Posterior cingulate gyrus (tissue), 11 donors: Measurements from ENCODE around the gene DDN.

Source experiments
- DNase-seq, 10 donors: peaks; one replicate each; pipeline versions ENCODE4 v3.0.0 to v3.0.0-alpha.2; 2020 to 2021; ENCODE audit warnings: mixed read lengths in 3 of 10
- intact Hi-C: fragments of 100-400 bp; cut with DNase I; formaldehyde crosslinking; loops from one replicate; pipeline ENCODE4 v1.15.1; 2023

The DDN gene

DNA sequence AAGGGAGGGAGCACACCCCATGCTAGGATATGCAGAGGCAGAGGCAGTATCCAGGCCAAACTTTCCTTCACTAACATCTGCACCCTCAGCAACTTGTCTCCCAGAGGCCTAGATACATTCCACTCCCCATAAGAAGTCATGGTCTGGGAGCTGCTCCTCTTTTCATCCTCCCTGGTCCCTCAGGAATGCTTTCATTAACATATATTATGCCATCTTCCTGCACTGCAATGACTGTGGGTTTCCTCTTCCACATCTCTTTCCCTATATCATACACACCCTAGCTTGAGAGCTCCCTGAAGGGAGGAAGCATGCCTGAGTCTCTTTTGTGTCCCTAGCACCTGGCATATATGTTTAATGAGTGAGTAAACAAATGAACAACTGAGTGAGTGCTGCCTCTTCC, 8.6 kb downstream of the DDN start:
- intact Hi-C loops, result no loop called here
- no peak for DNase-seq

DNA sequence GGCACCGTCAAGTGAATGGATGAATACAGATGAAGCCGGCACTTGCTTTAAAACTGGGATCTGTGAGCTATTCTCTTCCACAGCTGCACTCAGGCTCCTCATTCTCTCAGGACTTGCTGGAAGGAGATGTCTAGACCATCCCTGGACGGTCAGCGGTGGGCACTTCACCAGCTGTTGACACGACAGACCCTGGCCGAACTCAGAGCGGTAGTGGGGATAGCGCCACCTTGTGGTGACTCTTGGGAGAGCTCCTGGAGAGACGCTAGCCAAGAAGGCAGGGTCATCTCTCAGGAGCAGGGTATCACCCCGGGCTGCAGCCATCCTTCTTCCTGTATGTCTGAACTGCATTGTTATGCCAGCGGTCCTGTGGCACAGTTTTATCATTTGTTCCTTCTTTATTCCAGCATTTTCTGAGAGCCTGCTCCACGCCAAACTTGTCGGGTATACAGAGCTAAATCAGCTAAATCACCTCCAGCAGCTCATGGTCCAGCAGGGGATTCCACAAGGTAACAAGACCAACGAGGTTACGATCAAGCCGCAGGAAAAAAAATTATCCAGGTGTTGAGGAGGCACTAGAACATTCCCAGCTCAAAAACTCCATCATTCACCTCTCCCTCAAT, 11.0 kb downstream of the DDN start:
- peak in 5 of 10 donors; percentile 70 to 94 (median 71) for DNase-seq
- intact Hi-C loops, result no loop called here

DNA sequence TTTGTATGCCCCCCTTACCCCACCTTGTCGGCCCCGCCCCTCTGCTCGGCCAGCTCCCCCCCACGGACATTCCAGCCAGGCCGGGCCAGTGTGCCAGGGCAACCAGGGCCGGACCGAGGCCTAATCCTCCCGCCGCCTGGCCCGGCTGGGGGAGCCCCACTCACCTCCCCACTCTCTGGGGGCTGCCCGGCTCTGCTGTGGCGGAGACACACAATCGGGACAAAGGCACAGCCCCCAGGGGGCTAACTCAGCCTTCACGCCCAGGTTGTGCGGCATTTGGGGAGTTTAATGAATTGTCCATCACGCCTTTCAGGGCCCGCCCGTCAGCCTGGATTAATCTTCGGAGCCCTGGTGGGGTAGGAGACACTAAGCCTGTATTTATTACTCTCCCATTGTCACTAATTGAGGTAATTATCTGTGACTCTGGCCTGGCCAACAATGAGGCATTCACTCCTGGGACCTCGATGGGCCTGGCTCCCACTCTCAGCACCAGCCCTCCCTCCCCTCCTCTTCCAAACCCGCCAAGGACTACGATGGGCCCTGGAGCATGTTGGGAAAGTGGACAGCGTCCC, 12.4 kb downstream of the DDN start:
- intact Hi-C loops, result no loop called here
- peak in 1 of 10 donors; percentile 83 for DNase-seq

DNA sequence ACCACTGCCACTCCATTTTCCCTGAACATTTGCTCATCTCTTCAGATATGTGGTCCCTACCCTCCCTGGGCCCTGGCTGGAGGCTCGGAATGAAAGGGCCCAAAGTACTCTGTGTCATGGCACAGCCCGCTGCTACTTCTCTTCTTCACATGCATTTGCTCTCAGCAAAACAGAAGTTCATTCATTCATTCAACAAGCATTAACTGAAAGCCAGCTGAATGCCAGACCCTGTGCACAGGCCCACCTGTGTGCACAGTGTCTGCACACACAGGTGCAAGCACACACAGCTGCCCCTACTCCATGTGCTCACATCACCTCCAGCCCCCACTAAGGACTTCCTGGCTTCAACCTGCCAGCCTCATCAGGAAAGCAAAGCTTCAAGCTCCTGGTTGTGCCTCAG, 13.3 kb downstream of the DDN start:
- intact Hi-C loops, result no loop called here
- DNase-seq, result peak in 1 of 10 donors; percentile 3

DNA sequence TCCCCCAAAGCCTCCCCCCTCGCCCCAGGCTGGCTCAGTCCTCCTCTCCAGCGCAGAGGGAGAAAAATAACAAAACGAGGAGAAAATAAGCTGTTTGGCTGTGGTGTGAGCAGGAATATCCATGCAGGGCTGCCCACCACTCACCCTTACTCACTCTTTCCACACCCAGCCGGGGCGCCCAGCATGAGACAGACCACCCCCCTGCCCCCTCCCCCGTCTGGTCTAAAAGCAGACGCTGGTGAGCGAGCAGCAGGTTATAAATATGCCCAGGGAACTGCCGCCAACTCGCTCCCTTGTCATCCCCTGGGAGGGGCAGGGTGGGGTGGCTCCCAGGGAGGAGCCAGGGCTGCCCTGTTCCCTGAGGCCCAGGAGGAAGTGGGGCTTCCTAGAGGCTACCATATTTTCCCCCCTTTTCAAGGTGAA, 13.7 kb downstream of the DDN start:
- peak in 2 of 10 donors; percentile 70 to 90 for DNase-seq
- intact Hi-C loops, result no loop called here

DNA sequence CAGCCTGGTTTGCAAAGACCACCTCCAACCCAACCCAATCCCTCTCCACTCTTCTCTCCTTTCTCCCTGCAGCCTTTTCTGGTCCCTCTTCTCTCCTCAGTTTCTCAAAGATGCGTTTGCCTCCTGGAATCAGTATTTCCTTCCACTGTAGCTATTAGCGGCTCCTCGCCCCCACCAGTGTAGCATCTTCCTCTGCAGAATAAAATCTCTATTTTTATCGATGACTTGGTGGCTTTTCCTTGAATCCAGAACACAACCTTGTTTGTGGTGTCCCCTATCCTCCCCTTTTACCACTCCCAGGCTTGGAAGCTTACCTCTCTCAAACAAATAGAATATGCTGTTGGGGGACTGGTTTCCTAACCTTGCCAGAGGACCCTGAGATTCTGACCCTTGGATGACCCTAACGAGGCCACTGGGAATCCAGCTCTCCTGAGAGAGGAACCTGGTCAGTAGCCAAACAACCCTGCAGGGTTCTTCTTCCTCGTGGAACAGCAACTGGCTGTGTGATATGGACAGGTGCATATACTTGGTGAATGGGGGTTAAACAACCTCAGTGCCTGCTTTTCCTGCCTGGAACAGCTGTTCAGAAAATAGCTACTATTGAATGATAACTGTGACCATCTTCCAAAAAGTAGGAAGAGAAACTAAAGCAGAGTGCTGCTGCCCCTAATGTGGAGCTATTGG, 16.6 kb downstream of the DDN start:
- DNase-seq, result peak in 1 of 10 donors; percentile 3
- intact Hi-C loops, result no loop called here

DNA sequence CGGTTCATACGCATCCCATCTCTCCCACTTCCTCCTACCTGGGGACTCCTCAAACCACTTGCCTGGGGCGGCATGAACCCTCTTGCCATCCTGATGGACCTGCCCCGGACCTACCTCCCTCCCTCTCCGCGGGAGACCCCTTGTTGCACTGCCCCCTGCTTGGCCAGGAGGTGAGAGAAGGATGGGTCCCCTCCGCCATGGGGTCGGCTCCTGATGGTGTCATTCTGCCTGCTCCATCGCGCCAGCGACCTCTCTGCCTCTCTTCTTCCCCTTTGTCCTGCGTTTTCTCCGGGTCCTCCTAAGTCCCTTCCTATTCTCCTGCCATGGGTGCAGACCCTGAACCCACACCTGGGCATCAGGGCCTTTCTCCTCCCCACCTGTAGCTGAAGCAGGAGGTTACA, 17.4 kb downstream of the DDN start:
- peak in 1 of 10 donors; percentile 72 for DNase-seq
- intact Hi-C loops, result no loop called here

DNA sequence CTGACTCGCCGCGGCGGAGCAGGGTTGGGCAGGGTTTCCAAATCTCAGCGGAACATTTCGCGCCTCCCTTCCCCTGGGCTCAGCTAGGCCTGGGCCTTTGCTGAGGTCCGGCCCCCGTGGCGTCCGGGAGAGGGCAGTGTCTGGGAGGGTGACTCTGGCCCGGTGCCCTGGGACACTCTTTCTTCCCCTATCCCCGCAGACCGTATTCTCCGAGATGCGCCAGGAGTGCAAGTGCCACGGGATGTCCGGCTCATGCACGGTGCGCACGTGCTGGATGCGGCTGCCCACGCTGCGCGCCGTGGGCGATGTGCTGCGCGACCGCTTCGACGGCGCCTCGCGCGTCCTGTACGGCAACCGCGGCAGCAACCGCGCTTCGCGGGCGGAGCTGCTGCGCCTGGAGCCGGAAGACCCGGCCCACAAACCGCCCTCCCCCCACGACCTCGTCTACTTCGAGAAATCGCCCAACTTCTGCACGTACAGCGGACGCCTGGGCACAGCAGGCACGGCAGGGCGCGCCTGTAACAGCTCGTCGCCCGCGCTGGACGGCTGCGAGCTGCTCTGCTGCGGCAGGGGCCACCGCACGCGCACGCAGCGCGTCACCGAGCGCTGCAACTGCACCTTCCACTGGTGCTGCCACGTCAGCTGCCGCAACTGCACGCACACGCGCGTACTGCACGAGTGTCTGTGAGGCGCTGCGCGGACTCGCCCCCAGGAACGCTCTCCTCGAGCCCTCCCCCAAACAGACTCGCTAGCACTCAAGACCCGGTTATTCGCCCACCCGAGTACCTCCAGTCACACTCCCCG, 18.0 kb downstream of the DDN start:
- DNase-seq, result peak in 4 of 10 donors; percentile 77 to 94 (median 86)
- intact Hi-C loops, result no loop called here

DNA sequence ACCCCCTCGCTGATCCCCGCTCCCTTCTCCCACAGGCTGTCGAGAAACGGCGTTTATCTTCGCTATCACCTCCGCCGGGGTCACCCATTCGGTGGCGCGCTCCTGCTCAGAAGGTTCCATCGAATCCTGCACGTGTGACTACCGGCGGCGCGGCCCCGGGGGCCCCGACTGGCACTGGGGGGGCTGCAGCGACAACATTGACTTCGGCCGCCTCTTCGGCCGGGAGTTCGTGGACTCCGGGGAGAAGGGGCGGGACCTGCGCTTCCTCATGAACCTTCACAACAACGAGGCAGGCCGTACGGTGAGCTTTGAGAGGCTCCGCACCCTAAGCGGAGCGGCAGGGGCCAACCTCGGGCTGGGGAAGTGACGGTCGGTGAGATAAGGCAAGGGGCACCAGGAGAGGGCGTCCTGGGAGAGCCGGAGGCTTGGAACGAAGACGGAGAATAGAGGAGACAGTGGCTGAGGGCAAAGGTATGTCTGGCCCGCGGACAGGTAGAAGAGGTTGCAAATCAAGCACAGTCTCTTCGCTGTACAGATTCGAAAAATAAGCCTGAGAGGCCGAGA, 18.7 kb downstream of the DDN start:
- peak in 3 of 10 donors; percentile 50 to 64 (median 56) for DNase-seq
- intact Hi-C loops, result no loop called here

DNA sequence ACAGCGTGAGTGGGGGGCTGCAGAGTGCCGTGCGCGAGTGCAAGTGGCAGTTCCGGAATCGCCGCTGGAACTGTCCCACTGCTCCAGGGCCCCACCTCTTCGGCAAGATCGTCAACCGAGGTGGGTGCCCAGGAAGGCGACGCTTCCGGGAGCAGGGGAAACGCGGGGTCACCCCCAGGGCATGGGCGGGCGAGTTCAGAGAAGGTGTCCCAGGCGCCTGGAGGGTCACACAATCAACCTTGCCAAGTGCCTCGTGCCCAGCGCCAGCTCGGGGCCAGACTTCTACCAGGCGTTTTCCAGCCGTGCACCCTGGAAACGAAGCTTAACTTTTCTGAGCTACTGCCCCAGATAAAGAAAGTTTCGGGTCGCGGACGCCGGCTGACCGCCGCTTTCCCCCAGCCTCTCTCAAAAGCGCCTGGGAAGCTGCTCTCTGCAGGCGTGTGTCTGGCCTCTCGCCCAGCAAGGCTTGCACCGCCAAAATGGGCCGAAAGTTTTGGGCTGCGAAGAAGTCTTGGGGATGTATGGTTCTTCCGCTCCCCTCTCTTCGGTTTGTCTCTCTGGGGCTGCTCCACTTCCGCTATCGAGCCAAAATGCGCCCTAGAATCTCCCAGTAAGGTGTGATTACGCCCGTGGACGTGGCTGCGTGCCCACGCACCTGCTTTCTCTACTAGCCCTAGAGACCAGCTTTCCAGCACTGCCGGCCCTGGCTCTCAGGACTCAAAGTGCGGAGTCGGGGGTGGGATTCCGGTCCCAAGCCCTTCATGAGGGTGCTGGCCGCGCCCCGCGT, 19.4 kb downstream of the DDN start:
- intact Hi-C loops, result no loop called here
- no peak for DNase-seq

DNA sequence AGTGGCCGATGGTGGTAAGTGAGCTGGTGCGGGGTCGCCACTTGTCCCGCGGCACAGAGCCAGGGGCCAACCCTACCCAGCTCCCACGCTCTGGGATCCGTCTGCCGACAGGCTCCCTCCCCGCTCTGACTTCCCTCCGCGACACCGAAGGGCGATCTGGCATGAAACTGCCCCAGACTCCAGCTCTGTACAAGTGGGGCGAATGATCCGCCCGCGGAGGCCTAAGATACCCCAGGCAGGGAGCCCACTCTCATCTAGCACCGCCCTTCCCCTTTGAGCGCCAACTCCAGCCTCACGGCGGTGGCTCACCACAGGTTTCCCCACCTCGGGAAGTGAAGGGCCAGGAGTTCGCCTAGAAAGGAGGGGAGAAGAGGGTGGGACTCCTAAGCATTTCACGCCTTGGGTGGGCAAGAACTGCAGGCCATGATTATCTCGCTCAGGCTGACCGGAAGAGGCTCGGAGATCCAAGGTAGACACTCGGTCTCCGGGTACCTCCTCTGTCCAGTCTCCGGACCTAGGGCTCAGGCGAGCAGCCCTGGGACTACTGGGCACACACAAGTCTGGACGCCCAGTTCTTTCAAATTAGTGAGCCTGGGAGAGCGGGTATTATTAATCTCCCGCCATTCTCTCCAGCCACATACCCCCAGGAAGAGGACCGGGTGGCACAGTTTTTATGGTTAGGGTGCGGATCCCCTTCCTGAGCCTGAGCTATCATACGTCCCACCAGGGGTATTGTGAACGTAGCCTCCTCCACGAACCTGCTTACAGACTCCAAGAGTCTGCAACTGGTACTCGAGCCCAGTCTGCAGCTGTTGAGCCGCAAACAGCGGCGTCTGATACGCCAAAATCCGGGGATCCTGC, 20.2 kb downstream of the DDN start:
- DNase-seq, result no peak
- intact Hi-C loops, result no loop called here

DNA sequence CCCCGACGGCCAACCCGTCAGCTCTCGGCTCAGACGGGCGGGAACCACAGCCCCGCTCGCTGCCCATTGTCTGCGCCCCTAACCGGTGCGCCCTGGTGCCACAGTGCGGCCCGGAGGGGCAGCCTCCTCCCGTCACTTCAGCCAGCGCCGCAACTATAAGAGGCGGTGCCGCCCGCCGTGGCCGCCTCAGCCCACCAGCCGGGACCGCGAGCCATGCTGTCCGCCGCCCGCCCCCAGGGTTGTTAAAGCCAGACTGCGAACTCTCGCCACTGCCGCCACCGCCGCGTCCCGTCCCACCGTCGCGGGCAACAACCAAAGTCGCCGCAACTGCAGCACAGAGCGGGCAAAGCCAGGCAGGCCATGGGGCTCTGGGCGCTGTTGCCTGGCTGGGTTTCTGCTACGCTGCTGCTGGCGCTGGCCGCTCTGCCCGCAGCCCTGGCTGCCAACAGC, 20.9 kb downstream of the DDN start, which contains the start of gene WNT1:
Gene WNT1 (plus strand): TSS at position 32 of the 450 bp plus-strand sequence. CDS start 329 bp downstream, at position 361.
- intact Hi-C loops, result no loop called here

DNA sequence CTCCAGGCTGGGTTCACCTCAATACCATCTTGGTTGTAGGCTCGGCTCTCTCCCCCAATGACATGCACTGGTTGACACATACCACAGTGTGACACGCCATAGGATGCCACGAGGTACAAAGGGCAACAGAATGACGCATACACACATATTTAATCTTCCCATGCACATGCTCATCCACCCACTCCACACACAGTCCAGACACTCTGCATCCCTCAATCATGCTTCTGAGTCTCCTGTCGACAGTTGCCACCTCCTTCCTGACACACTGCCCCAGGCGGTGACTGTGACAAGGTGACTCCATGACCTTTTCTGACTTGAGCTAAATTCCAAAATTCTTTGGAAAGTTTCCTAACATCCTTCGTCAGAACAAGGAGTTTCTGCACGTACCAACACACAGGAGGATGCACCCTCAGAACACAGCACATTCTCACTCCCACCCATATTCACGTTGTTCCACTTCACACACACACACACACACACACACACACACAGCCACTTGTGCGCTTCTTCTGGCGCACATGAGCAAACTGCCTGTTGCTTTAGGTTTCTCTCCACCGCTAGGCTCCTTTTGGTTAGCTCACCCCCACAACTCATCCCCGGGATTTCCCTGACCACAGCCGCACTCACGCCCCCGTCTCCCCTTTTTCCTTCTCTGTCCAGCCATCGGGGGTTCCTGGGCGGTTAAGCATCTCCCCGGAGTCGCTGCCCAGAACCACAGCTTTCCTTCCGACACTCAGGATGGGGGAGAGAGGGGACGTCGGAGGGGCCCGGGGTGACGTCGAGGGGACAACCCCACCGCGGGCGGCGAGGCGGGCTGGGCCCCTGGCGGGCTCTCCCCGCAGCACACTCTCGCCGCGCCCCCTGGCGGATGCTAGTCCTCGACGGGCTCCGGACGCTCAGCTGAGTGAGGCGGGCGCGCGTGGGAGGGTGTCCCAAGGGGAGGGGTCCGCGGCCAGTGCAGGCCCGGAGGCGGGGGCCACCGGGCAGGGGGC, 21.6 kb downstream of the DDN start:
- intact Hi-C loops, result no loop called here
- peak in 3 of 10 donors; percentile 64 to 88 (median 79) for DNase-seq

More for the DNA sequence above, 20.9 kb downstream of the DDN start, which contains the start of gene WNT1:
- DNase-seq, result peak in 1 of 10 donors; percentile 40

DNA sequence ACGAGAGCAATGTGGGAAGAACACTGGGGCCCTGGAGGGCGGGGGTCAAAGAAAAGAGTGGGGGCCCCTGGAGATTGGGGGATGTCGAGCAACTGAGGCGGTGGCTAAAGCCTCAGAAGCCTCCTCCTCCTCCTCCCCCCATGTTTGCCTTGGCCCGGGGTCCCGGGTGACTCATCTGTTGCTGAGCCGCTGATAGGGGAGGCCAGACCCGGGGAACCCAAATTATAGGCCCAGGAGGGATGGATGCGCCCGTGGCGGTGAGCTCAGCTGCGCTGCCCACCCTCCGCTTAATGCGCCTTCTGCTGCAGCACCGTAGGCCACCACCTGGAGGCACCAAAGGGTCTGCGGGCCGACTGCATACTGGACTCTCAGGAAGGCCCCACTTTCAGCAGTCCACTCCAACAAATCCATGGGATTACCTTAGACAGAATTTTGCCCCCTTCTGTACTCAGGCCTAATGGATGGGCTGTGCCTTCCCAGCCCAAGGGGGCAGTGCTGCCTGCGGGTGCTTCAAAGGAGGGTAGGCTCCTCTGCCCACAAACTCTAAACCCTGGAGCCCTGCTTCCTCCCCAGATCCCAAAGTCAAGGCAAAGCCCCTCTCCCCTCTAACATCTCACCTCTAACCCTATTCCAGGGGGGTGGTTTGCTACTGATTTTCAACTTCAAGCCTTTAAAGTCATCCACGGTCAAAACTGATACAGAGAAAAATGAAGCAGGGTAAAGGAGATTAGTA, 25.1 kb downstream of the DDN start:
- peak in 1 of 10 donors; percentile 54 for DNase-seq
- intact Hi-C loops, result no loop called here

DNA sequence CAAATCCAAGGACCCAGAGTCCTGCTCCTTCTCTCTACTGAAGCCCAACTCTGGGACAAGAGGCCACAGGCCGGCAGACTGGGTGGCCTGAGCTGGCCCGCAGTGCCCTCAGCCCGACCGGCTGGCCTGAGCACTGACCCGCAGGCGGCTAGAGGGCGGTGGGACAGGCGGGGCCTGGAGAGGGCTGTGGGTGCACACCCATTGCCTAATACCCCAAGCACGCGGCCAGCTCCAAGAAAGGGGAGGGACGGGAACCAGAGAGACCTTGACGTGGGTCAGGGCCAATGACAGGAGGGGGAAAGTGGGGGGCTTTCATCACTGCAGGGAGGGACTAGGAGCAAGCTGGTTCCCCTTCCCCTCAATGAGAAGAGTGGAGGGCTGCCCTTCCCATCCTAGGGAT, 25.6 kb downstream of the DDN start:
- no peak for DNase-seq
- intact Hi-C loops, result no loop called here

DNA sequence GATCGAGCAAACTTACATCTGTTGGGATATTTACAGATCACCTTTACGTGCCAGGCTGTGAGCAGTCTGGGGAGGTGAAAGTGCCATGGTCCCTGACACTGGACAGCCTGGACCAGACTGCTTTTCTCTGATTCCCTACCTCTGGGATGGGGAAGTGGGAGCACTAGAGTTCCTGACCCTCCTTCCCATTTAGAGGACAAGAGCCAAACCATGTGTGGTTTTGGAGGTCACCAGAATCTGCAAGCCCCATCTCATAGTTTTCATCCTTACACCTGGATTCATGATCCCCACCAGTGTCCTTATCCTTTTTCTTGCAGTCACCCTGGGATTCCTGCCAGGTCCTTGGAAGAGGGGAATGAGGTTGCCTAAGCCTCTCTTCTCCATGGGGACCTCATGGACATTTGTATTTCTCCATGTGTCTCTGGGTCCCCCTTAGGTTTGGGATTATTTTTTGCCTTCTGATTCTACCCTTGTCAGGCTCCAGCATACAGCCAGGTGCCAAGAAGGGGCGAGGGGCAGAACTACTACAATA, 26.2 kb downstream of the DDN start:
- intact Hi-C loops, result no loop called here
- no peak for DNase-seq
